Choroid plexus epithelial cell (primary cell): ENCODE data around the gene CDY1B.
"Not testable (repeated sequence)": the region's sequence is repeated elsewhere in the genome, so short reads cannot be mapped to it uniquely, and the experiment has no call there.

Experiments
- DNase-seq: peaks from one replicate; pipeline ENCODE4 v3.0.0-alpha.2; 2010; ENCODE audit warnings: low read depth
- H3K4me3 ChIP-seq: 2 replicates; pipeline ENCODE4 v1.5.1; 2011; ENCODE audit warnings: low read depth, mild to moderate bottlenecking, control low read depth, low read length, moderate library complexity

The CDY1B gene

GRCh38 chrY:24047919-24048318 is at the start of gene CDY1B:
TSS of gene CDY1B (minus strand) at chrY:24048019. CDS start at chrY:24047688, 331 bp downstream.
- H3K4me3 ChIP-seq, DNase-seq: not testable (repeated sequence)

- not testable (repeated sequence) for DNase-seq, H3K4me3 ChIP-seq
Measured at GRCh38 chrY:24049525-24049924, 1.7 kb upstream of the CDY1B start.

- DNase-seq, H3K4me3 ChIP-seq: not testable (repeated sequence)
Measured at GRCh38 chrY:24043209-24043608, 4.6 kb downstream of the CDY1B start.

- DNase-seq, H3K4me3 ChIP-seq: not testable (repeated sequence)
Measured at GRCh38 chrY:24039008-24039718, 8.7 kb downstream of the CDY1B start.

- not testable (repeated sequence) for H3K4me3 ChIP-seq, DNase-seq
Measured at GRCh38 chrY:24026212-24027103, 21.4 kb downstream of the CDY1B start.
